Right atrium auricular region (tissue), 2 donors: Measurements from ENCODE around the gene TBL2. TPM values are rescaled to one million over a fixed set of nuclear protein-coding genes. Genes with fewer than 3 reads are reported as not detected.
"Not testable (repeated sequence)": the region's sequence is repeated elsewhere in the genome, so short reads cannot be mapped to it uniquely, and the experiment has no call there.

Experiments used
- DNase-seq: peaks from one replicate; pipeline ENCODE4 v3.0.0-alpha.2; 2019; ENCODE audit warnings: low spot score
- H3K27ac ChIP-seq, 2 donors: fragments of 200-600 bp; sonication (generic); 1 replicate in 1 of 2; 2 replicates in 1 of 2; pipeline ENCODE4 v1.5.1; 2016 to 2019
- H3K27me3 ChIP-seq, 2 donors: fragments of 200-600 bp; sonication (generic); one replicate each; pipeline versions ENCODE4 v1.5.1 to v1.6.0; 2017 to 2019
- H3K36me3 ChIP-seq: fragments of 200-600 bp; sonication (generic); one replicate; pipeline ENCODE4 v1.5.1; 2016
- H3K4me1 ChIP-seq, 2 donors: fragments of 200-600 bp; sonication (generic); one replicate each; pipeline versions ENCODE4 v1.5.1 to v1.6.0; 2017 to 2019
- H3K4me3 ChIP-seq, 2 donors: fragments of 200-600 bp; sonication (generic); 1 replicate in 1 of 2; 2 replicates in 1 of 2; pipeline ENCODE4 v1.5.1; 2017 to 2019; ENCODE audit warnings: mild to moderate bottlenecking in 1 of 2, moderate library complexity in 1 of 2
- H3K9me3 ChIP-seq, 2 donors: fragments of 200-600 bp; sonication (generic); one replicate each; pipeline ENCODE4 v1.5.1; 2019
- total RNA-seq, 2 donors: library from RNA; depleted of rRNA; stranded (reverse); fragments of >200 nt; gene quantifications; one replicate each; pipeline ENCODE4 v1.1.0, GENCODE V29; 2016
- TF ChIP-seq, protein P1 (sequence below), 2 donors: fragments of 200-600 bp; sonication (generic); IDR thresholded peaks; one replicate each; pipeline ENCODE4 v1.5.1; 2019; ENCODE audit warnings: antibody characterized with exemption in 2 of 2

Gene TBL2
- total RNA-seq, 2 donors from 2014 or later, result 20.5 to 28.3 TPM

DNA sequence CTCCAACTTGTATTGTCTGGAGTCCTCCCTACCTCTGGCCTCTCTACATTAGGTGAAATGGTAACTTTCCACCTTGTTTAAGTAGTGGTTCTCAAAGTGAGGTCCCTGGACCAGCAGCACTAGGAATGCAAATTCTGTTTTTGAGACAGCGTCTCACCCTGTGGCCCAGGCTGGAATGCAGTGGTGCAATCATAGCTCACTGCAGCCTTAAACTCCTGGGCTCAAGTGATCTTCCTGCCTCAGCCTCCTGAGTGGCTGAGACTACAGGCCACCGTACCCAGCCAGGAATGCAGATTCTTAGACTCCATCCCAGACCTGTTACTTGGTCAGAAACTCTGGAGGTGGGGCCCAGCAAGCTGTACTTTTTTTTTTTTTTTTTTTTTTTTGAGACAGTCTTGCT lies 6.8 kb upstream of the TBL2 start:
- no peaks in the 10 kb centered on the region for H3K27me3 ChIP-seq
- no peak overlapping the region for H3K4me3 ChIP-seq
- TF ChIP-seq, protein P1, sequence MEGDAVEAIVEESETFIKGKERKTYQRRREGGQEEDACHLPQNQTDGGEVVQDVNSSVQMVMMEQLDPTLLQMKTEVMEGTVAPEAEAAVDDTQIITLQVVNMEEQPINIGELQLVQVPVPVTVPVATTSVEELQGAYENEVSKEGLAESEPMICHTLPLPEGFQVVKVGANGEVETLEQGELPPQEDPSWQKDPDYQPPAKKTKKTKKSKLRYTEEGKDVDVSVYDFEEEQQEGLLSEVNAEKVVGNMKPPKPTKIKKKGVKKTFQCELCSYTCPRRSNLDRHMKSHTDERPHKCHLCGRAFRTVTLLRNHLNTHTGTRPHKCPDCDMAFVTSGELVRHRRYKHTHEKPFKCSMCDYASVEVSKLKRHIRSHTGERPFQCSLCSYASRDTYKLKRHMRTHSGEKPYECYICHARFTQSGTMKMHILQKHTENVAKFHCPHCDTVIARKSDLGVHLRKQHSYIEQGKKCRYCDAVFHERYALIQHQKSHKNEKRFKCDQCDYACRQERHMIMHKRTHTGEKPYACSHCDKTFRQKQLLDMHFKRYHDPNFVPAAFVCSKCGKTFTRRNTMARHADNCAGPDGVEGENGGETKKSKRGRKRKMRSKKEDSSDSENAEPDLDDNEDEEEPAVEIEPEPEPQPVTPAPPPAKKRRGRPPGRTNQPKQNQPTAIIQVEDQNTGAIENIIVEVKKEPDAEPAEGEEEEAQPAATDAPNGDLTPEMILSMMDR (IDR thresholded peaks at IDR 0.05), result no peak
- H3K4me1 ChIP-seq, result no peaks in the 10 kb centered on the region
- no peaks in the 10 kb centered on the region for H3K36me3 ChIP-seq
- no peaks in the 10 kb centered on the region for H3K9me3 ChIP-seq
- DNase-seq, result no peak
- H3K27ac ChIP-seq, result no peak overlapping the region

DNA sequence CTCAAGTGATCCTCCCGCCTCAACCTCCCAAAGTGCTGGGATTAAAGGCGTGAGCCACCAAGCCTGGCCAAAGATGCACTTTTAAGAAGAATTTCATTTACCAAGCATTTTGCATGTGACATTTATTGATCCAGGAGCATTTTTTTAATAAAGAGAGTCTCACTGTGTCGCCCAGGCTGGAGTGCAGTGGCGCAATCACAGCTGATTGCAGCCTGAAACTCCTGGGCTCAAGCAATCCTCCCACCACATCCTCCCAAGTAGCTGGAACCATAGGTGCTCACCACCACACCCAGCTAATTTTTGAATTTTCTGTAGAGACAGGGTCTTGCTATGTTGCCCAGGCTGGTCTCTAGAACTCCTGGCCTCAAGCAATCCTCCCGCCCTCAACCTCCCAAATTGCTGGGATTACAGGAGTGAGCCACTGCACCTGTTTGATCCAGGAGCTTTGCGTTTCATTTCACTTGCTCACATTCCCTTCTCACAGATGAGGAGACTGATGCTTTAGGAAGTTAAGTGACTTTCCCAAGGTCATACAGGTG lies 4.4 kb upstream of the TBL2 start:
- Histone ChIP-seq H3K27me3 (no peaks in the 10 kb centered on the region), H3K4me3 (no peak overlapping the region), H3K4me1 (peaks cover 0 to 7% of the 10 kb centered on the region in 2 donors), H3K36me3 (no peaks in the 10 kb centered on the region), H3K9me3 (no peaks in the 10 kb centered on the region), H3K27ac (no peak overlapping the region)
- no peak for DNase-seq
- TF ChIP-seq, protein P1 (IDR thresholded peaks at IDR 0.05), result no peak

DNA sequence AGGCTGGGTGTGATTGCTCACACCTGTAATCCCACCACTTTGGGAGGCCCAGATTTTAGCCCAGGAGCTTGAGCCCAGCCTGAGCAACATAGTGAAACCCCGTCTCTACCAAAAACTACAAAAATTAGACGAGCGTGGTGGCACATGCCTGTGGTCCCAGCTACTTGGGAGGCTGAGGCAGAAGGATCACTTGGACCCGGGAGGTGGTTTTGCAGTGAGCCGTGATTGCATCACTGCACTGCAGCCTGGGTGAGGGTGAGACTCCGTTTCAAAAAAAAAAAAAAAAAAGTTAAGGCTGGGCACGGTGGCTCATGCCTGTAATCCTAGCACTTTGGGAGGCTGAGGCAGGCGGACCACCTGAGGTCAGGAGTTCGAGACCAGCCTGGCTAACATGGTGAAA lies 2.6 kb upstream of the TBL2 start:
- H3K4me3 ChIP-seq, H3K27ac ChIP-seq, H3K27me3 ChIP-seq, H3K36me3 ChIP-seq, H3K9me3 ChIP-seq, DNase-seq: not testable (repeated sequence)
- H3K4me1 ChIP-seq, result peaks cover 0 to 24% of the 10 kb centered on the region in 2 donors

DNA sequence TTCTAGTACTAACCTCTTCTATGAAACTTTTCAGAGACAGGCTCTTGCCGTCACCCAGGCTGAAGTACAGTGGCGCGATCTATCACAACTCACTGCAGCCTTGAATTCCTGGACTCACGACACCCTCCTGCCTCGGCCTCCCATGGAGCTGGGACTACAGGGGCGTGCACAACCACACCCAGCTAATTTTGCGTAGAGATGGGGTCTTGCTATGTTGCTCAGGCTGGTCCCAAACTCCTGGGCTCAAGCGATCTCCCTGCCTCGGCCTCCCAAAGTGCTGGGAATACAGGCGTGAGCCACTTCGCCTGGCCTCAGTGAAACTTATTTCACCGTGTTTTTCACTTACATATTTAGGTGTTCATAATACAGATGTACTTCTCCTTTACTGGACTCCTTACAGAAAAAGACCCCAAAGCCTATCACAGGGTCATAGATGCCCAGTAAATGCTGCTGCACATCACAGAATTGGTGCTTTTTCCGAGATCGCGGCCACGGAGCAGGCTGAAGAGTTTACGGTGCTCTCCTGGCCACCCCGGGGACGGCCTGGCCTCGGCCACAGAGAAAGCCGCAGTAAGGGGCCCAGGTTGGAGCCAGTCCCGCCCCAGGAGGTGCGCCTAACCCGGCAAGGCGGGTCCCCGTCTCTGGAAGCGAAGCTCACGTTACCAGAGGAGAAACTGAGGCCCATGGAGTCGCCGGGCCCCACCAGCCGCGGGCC lies 595 bp downstream of the TBL2 start:
- Histone ChIP-seq H3K27ac (peak overlapping the region; percentile 93 to 94), H3K4me1 (peaks cover 0 to 27% of the 10 kb centered on the region in 2 donors), H3K36me3 (peaks cover 31% of the 10 kb centered on the region), H3K9me3 (no peaks in the 10 kb centered on the region), H3K27me3 (no peaks in the 10 kb centered on the region), H3K4me3 (peak overlapping the region; percentile 98 to 99)
- no peak for DNase-seq
- TF ChIP-seq, protein P1 (IDR thresholded peaks at IDR 0.05), result no peak

DNA sequence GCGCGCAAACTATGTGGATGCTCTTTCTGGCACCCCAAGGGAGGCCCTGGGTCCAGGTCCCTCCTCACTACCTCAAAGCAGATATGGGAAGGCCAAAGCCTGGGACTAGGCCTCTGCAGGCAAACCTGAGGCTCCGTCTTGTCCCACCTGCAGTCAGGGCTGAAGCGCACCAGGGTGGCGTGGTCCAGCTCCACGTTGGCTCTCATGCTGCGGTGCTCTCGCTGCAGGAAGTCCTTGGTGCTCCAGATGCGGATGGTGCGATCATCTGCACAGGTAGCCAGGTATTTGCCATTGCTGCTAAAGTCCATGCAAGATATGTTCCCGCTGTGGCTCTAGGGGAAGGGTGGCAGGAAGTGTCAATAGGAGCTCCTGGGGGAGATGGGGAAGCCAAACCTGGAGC lies 4.6 kb downstream of the TBL2 start:
- TF ChIP-seq, protein P1 (IDR thresholded peaks at IDR 0.05), result no peak

DNA sequence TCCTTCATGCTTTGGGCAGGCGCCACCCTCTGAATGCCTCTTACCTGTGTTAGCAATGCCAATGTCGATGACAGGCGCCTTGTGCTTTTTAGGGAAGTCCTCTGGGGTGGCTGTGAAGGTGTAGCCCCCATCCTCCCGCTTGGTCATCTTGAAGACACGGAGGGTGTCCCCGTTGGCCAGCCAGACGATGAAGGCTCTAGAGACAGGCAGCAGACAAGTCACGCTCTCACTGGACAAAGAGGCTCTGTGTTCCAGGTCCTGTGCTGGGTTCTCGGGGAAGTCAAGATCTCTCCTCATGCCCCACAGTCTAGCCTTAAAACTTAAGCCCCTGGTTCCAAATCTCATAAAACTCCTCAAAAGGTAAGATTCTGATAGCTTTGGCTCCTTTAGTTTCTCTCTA lies 5.1 kb downstream of the TBL2 start:
- Histone ChIP-seq H3K27ac (no peak overlapping the region), H3K4me3 (no peak overlapping the region), H3K36me3 (peaks cover 62% of the 10 kb centered on the region), H3K27me3 (no peaks in the 10 kb centered on the region), H3K4me1 (peaks cover 0 to 21% of the 10 kb centered on the region in 2 donors), H3K9me3 (no peaks in the 10 kb centered on the region)
- TF ChIP-seq, protein P1 (IDR thresholded peaks at IDR 0.05), result no peak
- no peak for DNase-seq

More for the DNA sequence above, 4.6 kb downstream of the TBL2 start:
- Histone ChIP-seq H3K27ac (no peak overlapping the region), H3K9me3 (no peaks in the 10 kb centered on the region), H3K4me3 (no peak overlapping the region), H3K27me3 (no peaks in the 10 kb centered on the region), H3K4me1 (peaks cover 0 to 21% of the 10 kb centered on the region in 2 donors), H3K36me3 (peaks cover 62% of the 10 kb centered on the region)
- no peak for DNase-seq
